WI38 (cell line): ENCODE measurements around the gene HES1.

Experiments used
- H3K4me3 ChIP-seq: 2 replicates; pipeline ENCODE4 v1.5.1; 2011; ENCODE audit warnings: low read depth, mild to moderate bottlenecking, control low read depth, low read length
- CTCF ChIP-seq: IDR thresholded peaks from 2 replicates; pipeline ENCODE4 v1.5.1; 2012; ENCODE audit warnings: low read depth, mild to moderate bottlenecking, control low read depth, low read length

HES1 gene

GRCh38 chr3:194112120-194113106 is 23.5 kb upstream of the HES1 start:
- no peak for TF ChIP-seq CTCF
- H3K4me3 ChIP-seq = no peak overlapping the region

- no peak overlapping the region for H3K4me3 ChIP-seq
- no peak for TF ChIP-seq CTCF
These were observed 21.8 kb upstream of the HES1 start for GRCh38 chr3:194114123-194114522.

- no peak overlapping the region for H3K4me3 ChIP-seq
- no peak for TF ChIP-seq CTCF
These were observed 18.7 kb upstream of the HES1 start for GRCh38 chr3:194117104-194117845.

GRCh38 chr3:194118920-194119319 is 17.0 kb upstream of the HES1 start:
- H3K4me3 ChIP-seq = no peak overlapping the region
- no peak for TF ChIP-seq CTCF

GRCh38 chr3:194119831-194120590 is 15.9 kb upstream of the HES1 start:
- H3K4me3 ChIP-seq = no peak overlapping the region

More at GRCh38 chr3:194119831-194120590, 15.9 kb upstream of the HES1 start:
- TF ChIP-seq CTCF = no peak
